GM19193 (cell line): ENCODE results near the gene RPUSD1.
A peak's percentile ranks its signal among the peaks of the same experiment; 100 is the strongest.

Experiments used
- POLR2A ChIP-seq: IDR thresholded peaks from 4 replicates; pipeline ENCODE4 v1.6.1; 2011; ENCODE audit not compliant: insufficient read depth, insufficient read length; ENCODE audit errors: extremely low read depth

Gene RPUSD1

DNA sequence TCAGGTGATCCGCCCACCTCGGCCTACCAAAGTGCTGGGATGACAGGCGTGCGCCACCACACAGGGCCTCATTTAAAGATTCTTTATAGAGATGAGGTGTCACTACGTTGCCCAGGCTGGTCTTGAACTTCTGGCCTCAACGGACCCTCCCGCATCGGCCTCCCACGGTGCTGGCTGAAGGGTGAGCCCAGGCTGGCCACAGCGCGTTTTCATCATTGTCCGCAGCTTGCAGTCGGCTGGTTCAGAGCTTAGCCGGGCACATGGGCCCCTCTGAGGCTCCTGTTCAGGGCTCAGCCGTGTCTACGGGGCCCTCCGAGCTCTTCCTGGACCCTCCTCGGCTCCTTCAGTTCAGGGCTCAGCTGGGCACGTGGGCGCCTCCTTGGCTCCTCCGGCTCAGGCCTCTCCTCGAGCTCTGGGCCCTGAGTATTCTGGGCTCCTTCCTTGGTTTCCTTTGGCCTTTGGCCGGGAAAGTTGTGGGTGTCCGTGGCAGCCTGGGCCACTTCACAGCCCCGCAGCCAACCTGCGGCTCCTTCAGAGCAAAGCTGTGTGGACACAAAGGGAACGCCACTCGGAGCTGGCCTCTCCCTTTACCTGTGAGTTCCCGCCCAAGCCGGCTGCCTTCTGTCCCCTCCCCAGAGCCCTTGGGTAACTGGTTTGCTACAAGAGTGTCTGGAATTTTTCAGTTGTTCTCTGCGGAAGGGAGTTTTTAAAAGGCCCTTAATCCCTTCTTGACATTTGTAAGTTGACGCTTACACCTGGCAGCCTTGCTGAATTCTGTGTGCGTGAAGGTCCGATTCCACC lies 28.9 kb downstream of the RPUSD1 start:
- no peak for TF ChIP-seq POLR2A

DNA sequence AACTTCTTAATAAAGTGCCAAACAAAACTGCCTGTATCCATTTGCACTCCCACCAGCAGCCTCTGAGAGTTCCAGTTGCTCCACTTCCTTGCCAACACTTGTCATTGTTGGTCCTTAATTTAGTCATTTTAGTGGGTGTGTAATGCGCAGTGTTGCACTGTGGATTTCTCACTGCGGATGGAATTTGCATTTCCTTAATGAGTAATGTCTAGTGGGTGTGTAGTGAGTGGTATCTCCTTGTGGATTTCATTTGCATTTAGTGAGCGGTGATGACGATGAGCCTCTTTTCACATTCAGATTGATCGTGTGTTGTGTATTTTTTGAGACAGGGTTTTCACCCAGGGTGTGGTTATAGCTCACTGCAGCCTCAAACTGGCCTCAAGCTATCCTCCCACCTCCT lies 31.8 kb downstream of the RPUSD1 start:
- no peak for TF ChIP-seq POLR2A

DNA sequence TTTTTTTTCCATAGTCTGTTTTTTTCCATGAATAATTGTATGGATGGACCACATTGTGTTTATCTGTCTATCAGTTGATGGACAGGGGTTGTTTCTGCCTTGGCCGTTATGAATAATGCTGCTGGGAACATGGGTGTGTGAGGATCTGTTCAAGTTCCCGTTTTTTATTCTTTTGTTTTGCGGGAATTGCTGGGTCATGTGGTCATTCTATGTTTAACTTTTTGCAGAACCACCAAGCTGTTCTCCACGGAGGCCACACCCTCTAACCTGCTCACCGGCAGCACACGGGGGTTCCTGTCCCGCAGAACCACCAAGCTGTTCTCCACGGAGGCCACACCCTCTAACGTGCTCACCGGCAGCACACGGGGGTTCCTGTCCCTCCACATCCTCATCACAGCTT lies 33.5 kb downstream of the RPUSD1 start:
- no peak for TF ChIP-seq POLR2A

DNA sequence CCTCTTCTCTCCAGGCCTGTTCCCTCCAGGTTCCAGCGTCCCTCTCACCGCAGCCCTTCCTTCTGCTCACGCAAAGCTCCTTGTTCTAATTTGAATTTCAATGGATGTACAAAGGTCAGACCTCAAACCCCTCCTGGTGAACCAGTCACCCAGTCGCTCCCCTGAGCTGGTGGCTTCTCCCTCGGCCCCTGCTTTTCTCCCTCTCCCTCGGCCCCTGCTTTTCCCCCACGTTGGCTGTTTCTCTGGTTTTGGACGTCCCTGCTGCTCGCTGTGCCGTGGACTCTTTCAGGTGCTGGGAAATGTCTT lies 36.2 kb downstream of the RPUSD1 start:
- TF ChIP-seq POLR2A, result no peak

DNA sequence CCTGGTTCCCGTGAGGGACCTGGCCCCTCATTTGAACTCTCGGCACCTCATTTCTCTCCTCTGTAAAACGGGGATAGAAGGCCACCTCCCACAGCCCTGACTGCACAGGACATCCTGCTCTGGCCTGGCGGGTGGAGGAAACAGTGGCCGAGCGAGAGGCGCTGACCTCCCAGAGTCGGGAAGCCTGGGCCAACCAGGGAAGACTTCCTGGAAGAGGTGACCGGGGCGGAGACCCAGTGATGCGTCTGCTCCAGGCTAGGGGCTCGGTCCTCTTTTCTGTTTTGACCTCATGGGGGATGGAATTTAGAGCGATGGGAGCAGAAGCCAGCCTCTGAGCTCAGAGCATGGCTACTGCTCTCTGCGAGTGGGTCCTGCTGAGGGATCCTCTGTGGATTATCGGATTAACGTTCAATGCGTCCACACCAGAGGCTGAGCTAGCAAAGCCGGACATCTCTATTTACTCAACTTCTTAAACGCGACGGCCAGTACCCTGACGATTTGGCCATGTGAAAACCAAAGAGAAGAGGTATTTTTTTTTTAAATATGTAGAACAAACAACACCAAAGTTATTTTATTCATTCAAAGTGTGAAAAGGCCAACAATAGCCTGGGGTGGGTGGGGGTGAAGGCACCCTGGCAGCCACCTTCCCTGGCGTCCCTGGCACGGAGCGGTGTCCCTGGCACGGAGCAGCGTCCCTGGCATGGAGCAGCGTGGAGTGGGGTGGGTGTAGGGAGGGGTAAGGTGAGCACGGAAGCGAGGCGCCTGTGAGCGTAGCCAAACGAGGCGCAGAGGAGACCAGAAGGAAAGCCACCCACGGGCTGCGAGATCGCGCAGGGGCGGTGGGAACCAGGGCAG lies 36.8 kb downstream of the RPUSD1 start:
- TF ChIP-seq POLR2A, result no peak

DNA sequence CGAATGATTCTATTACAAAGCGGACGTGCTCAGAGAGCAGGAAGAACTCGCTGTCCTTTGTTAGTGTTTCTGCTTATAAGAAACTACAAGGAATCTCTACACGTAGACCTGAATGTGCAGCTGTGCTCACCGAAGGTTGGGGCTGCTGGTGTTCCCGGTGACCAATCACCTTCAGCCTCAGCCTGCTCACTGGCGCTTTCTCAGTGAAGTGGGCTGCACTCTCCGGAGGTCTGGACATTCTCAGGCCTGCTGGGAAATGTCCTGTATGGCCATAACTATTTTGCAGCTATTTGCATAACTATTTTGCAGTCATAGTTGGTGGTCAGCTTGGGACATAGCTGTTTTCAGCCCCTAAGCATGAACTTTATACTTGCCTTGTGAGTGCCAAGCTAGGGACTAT lies 37.7 kb downstream of the RPUSD1 start:
- no peak for TF ChIP-seq POLR2A

DNA sequence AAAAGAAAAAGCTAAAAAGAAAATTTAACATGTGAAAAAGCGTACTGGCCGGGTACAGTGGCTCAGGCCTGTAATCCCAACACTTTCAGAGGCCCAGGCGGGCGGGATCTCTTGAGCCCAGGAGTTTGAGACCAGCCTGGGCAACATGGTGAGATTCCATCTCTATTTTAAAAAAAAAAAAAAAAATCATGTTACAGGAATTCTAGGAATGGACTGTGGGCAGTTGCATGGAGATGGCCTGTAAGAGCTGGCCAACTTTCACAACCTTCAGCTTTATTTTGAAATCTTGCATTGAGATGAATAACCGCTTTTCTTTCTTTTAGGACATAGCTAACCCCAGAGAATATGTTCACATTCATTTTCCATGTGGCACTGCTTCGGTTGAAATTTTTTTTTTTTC lies 39.2 kb downstream of the RPUSD1 start:
- no peak for TF ChIP-seq POLR2A

DNA sequence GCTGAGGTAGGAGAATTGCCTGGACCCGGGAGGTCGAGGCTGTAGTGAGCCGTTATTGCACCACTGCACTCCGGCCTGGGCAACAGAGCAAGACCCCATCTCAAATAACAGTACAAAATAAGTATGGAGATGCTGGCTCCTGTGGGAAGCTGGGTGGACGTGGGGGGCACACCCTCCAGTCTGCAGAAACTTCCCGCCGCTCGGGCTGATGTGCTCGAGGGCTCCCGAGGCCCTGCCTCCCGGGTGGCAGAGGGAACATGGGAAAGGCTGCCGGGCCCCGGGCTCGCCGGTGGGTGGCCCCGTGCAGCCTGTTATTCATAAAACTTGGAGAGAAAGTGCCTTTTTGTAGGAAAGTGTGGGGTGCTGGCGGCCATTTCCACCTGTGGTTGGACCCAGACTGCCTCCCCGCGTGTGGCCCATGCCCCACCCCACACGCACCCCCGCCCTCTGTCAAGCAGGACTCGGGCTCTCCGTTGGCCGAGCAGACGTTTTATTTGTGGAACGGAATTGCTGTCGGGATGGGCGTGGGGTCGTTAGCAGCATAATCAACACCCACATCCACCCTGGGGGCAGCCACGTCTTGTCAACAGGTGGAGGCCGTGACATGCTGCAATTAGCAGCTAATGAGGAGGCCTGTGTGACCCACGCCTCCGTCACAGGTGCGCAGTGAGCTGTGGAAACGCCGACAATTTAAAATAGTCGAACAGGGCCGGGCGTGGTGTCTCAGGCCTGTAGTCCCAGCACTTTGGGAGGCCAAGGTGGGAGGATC lies 40.0 kb downstream of the RPUSD1 start:
- no peak for TF ChIP-seq POLR2A

DNA sequence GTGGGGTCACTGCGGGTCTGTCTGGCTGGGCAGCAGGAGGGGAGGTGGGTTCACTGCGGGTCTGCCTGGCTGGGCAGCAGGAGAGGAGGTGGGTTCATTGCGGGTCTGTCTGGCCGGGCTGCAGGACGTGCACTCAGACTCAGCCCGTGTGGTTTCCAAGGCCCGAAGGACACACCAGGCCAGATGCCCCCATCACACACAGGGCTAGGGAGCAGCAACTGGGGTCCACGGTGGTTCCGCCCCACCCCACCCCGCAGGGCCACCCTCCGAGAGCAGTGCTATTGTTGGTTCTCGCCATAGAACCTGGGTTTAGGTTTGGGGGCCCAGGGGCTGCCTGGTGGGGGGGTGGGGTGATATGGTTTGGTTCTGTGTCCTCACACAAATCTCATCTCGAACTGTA lies 41.5 kb downstream of the RPUSD1 start:
- TF ChIP-seq POLR2A, result no peak

DNA sequence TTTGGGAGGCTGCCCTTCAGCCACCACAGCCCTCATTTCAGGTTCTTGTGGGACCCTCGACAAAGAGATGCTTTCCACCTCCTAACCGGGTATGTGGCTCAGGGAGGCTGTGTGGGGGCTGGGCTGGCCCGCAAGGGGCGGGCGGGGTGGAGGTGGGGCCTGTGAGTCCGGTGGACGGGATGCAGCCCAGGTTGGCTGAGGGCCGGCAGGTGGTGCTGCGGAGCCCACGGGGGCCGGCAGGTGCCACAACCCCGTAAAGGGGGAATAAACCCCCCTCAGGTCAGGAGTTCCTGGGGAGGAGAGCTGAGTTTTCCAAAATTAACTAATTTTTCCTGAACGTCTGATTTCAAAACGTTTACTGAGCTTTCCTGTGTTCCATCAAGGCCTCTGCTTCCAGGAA lies 42.4 kb downstream of the RPUSD1 start:
- no peak for TF ChIP-seq POLR2A

DNA sequence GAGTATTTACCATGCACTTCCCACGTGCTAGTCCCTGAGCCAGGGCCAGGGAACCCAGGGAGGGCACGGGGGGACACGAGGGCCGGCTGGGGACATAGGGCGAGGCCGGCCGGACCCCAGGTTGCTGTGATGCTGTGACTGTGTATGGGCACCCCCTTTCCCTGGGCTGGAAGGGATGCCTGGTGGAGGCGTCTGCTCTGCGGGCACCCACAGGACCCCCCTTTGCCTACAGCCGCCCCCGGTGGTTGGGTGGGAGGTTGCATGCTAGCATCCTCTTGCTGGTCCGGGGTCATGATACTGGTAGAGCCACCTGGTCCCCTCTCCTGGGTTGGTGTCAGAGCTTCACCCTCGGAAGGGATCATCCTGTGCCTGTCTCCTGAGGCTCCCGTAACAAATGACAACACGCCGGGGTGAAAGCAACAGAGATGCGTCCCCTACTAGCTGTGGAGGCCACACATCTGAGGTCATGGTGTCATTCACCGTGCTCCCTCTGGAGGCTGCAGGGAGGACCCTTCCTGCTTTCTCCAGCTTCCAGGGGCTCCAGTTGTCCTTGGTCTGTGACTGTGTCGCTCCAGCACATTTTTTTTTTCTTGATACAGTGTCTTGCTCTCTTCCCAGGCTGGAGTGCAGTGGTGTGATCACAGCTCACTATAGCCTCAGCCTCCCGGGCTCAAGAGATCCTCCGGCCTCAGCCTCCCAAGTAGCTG lies 44.2 kb downstream of the RPUSD1 start:
- TF ChIP-seq POLR2A, result no peak

DNA sequence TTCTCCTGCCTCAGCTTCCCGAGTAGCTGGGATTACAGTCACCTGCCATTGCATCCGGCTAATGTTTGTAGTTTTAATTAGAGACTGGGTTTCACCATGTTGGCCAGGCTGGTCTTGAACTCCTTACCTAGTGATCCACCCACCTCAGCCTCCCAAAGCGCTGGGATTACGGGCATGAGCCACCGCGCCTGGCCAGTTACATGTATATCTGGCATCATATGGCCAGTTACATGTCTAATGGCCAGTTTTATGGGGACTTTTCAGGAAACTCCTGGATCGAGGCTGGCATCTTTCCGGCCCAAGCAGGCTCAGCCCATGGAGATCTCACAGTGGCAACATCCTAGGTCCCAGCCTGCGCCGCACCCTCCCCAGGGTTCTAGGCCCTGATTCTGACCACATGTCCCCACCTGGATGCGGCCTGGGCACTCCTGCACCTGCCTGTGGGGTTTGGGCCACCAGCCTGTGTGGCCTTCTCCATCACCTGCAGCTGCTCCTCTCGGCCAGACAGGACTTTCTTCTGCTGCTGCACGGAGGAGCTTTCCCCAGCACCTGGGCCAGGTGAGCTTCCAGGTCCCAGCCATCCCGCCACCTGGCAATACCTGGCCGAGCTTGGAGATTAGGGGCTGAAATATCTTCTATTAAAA lies 46.1 kb downstream of the RPUSD1 start:
- no peak for TF ChIP-seq POLR2A

DNA sequence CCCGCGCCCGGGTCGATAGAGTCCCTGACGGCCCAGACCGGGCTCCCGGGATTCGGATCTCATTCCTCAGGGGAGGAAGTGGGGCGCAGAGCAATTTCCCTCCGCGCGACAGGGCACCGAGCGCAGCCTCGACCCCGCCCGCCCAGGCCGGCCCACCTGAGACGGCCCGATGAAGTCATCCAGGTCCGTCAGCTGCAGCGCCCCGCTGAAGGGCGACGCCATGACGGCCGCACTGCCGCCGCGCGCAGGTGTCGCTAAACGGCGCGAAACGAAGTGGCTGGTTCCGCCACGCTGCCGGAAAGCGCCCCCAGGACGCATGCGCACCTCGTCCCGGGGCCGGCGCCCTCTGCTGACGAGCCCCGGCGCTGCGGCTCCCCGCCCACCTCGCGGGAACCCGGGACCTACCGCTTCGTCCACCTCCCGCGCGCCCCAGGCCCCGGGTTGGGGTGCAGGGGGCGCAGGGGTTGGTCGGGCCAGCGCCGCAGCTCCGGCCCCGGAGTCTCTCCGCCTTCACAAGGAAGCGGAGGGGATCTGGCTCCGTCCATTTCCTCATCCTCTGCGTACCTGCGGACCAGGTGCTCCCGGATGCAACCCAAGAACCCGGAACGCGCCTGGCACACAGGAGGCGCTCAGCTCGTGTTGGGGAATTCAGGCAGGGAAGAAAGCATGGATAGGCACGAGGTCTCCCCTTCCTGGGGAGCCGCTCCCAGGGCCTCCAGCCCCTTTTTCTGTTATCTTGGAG lies 47.2 kb downstream of the RPUSD1 start, which contains the start of gene CIAO3:
Gene CIAO3, minus strand, starts transcription at position 234 of the 742 bp plus-strand sequence. Its CDS starts 12 bp downstream, at position 222.
- TF ChIP-seq POLR2A, result peak; percentile 75

DNA sequence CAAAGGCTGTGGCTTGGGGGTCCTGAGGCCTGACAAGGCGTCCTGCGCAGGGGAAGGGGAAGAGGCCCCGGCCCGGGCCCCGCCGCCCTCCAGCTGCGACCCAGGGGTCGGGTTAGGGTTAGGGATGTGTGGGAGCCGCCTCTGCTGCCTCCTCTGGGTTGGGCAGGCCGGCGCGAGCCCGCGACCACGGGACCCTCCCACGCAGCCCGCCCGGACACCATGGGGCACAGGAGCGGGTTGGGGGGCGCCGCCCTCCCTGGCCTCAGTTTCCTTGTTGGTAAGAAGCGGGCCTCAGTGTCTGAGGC lies 47.8 kb downstream of the RPUSD1 start:
- no peak for TF ChIP-seq POLR2A
